ENCODE data around the gene UPK1B.
"Not testable (repeated sequence)": the region's sequence is repeated elsewhere in the genome, so short reads cannot be mapped to it uniquely, and the experiment has no call there.

UPK1B gene

DNA sequence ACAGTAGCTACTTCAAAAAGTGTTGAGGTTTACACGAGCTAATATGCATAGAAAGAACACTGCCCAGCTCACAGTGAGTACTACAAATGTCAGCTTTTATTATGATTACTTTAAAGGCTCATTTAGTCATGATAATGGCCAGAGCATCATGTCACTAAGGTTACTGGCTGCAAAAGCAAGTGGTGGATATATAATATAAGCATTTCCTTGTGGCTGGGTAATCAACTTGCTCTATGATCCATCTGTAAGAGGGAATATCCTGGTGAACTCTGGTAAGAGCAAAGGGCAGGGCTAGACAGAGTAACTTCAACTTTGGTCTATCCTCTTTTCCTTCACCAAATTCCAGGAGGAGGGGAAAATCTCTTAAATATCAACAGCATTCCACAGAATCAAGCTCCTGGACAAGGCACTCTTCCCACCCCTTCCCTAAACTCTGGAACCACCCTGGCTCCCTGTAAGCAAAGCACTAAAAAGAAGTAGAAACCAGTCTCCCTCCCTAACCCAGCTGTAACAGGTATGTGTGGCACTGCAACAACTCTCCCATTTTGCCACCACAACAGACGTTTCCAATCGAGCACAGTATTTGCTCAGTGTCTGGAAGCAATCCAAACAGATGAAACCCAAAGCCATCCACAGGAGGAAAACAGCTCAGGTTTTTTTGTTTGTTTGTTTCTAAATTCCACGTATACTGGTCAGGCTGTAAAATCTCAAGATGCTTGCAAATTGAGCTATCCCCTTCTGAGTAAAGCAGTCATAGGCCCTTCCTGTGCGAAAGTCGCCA is 53.9 kb downstream of the UPK1B start:
- no peak for DNase-seq

- DNase-seq, result no peak
These were observed 55.2 kb downstream of the UPK1B start for GRCh38 chr3:119228373-119229145.

- DNase-seq, result no peak
These were observed 55.8 kb downstream of the UPK1B start for GRCh38 chr3:119229190-119229589.

GRCh38 chr3:119230071-119230470 is 56.7 kb downstream of the UPK1B start:
- DNase-seq, result no peak

DNA sequence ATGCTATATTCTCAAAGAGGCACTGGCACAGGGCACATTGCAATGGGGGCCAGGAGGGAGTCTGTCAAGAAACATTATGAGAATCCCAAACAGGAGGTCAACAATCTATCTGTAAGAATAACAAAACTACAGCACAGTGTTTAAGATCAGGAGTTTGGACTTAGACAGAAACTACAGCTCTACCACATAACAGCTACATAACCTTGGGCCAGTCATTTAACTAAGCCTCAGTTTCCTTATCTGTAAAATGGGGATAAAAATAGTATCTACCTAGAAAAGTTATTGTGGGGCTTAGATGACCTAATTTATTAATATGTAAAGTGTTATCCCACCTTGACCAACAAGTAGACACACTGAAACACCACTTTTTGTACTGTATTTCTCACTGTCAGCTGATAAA is 57.3 kb downstream of the UPK1B start:
- no peak for DNase-seq

GRCh38 chr3:119234610-119235009 is 61.2 kb downstream of the UPK1B start:
- no peak for DNase-seq

GRCh38 chr3:119235151-119235550 is 61.8 kb downstream of the UPK1B start:
- DNase-seq, result no peak

DNA sequence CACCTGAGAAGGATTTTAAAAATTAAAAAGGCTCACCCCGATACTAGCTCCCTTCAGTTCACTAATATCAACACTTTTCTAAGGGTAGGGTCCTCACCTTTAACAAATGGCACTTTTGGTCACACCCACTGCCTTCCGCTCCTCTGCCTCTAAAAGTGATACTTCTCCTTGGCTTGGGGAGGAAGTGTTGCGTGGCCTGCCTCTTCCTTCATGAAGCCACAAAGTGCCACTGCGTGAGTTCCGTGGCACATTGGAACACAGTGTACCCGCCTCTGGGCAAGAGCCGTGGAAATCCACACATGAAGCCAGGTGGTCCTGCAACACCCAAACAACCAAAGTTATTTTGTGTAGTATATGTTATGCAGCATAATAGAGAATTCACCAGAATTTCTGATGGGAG is 63.4 kb downstream of the UPK1B start:
- no peak for DNase-seq

GRCh38 chr3:119237299-119237698 is 63.9 kb downstream of the UPK1B start:
- DNase-seq, result no peak

GRCh38 chr3:119238363-119238762 is 65.0 kb downstream of the UPK1B start:
- no peak for DNase-seq

DNA sequence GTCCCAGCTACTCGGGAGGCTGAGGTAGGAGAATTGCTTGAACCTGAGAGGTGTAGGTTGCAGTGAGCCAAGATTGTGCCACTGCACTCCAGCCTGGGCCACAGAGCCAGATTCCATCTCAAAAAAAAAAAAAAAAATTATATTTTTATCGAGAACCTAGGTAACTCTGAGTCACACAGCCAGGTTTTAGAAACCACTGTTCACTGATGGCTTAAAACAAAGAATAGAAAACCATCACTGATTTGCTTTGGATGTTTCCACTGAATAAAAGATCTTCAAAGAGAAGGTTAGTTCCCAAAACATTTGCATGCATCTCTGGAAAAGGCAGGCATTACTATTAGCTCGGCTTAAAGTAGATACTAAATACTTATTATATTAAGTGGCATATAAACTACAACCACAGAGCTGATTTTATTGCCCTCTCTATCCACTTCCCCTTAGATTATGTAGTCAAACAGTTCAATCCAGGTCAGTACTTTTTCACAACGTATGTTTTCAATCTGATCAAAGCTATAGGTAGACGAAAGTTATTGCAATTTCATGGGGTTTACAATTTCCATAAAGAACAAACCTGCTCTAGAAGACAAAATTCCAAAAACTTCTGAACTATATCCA is 65.9 kb downstream of the UPK1B start:
- no peak for DNase-seq

GRCh38 chr3:119240101-119240590 is 66.7 kb downstream of the UPK1B start:
- no peak for DNase-seq

- DNase-seq, result peak; percentile 71
These were observed 67.4 kb downstream of the UPK1B start, which contains the start of gene B4GALT4 for GRCh38 chr3:119240591-119241434. Gene B4GALT4 (minus strand): TSS chr3:119240878. CDS start chr3:119230099, 10,779 bp downstream.

- not testable (repeated sequence) for DNase-seq
These were observed 69.1 kb downstream of the UPK1B start for GRCh38 chr3:119242387-119243057.

DNA sequence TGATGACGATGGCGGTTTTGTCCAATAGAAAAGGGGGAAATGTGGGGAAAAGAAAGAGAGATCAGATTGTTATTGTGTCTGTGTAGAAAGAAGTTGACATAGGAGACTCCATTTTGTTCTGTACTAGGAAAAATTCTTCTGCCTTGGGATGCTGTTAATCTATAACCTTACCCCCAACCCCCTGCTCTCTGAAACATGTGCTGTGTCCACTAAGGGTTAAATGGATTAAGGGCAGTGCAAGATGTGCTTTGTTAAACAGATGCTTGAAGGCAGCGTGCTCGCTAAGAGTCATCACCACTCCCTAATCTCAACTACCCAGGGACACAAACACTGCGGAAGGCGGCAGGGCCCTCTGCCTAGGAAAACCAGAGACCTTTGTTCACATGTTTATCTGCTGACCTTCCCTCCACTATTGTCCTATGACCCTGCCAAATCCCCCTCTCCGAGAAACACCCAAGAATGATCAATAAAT is 69.7 kb downstream of the UPK1B start:
- DNase-seq, result not testable (repeated sequence)

DNA sequence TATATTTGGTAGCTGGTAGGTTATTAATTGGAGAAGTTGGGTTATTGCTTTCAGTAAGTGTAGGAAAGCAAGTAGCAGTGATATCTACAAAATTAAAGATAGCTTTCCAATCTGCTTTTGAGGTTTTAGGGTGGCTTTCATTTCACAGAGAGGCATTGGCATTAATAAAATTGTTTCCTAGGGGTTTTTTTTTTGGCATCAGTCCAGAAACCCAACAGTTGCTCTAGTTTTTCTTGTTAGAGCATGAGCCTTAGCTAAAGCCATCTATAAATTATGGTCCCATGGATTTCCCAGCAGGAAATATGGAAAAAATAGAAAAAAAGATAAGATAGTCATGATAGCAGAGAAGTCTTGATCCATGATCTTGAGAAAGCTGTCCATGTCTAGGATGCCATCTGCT is 70.3 kb downstream of the UPK1B start:
- DNase-seq, result no peak

DNA sequence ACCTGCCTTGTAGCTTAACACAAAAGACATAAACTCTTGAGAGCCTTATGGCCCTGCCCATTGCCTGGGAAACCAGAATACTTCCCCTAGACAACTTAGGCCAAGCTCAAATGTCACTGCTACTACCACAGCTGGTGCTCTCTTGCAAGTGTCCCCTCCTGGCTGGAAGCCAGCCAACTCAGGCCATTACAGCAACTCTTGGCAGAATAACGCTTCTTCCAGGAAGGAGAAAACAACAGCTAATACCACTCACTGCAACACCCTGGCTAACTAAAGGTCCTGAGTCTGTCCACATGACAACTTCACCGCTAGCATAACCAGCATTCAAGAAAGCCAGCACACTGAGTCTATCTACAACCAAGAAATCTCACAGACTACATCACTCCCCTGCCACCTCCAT is 72.4 kb downstream of the UPK1B start:
- no peak for DNase-seq

Measured in NCI-H2171 (cell line).